ENCODE results near the gene CCDC33.

Gene CCDC33

GRCh38 chr15:74229686-74230085 lies 6.4 kb upstream of the CCDC33 start:
- no peak for DNase-seq (ENCODE audit: low read depth)

GRCh38 chr15:74231475-74231874 lies 4.7 kb upstream of the CCDC33 start:
- DNase-seq (ENCODE audit: low read depth) = no peak

GRCh38 chr15:74233373-74233772 lies 2.8 kb upstream of the CCDC33 start:
- no peak for DNase-seq (ENCODE audit: low read depth)

GRCh38 chr15:74233851-74234597 lies 2.1 kb upstream of the CCDC33 start:
- no peak for DNase-seq (ENCODE audit: low read depth)

- DNase-seq (ENCODE audit: low read depth) = no peak
Observed at GRCh38 chr15:74234598-74234875, 1.6 kb upstream of the CCDC33 start.

- DNase-seq (ENCODE audit: low read depth) = no peak
Observed at GRCh38 chr15:74239051-74239705, 3.1 kb downstream of the CCDC33 start.

GRCh38 chr15:74240002-74240568 lies 4.0 kb downstream of the CCDC33 start:
- peak; percentile 93 for DNase-seq (ENCODE audit: low read depth)

- DNase-seq (ENCODE audit: low read depth) = no peak
Observed at GRCh38 chr15:74240897-74241614, 4.9 kb downstream of the CCDC33 start.

GRCh38 chr15:74242441-74243185 lies 6.5 kb downstream of the CCDC33 start:
- DNase-seq (ENCODE audit: low read depth) = peak; percentile 52

GRCh38 chr15:74243431-74243830 lies 7.3 kb downstream of the CCDC33 start:
- no peak for DNase-seq (ENCODE audit: low read depth)

GRCh38 chr15:74244822-74245341 lies 8.8 kb downstream of the CCDC33 start:
- no peak for DNase-seq (ENCODE audit: low read depth)

GRCh38 chr15:74245342-74245931 lies 9.3 kb downstream of the CCDC33 start:
- DNase-seq (ENCODE audit: low read depth) = no peak

- no peak for DNase-seq (ENCODE audit: low read depth)
Observed at GRCh38 chr15:74250266-74250665, 14.1 kb downstream of the CCDC33 start.

- no peak for DNase-seq (ENCODE audit: low read depth)
Observed at GRCh38 chr15:74251131-74251811, 15.1 kb downstream of the CCDC33 start.

- DNase-seq (ENCODE audit: low read depth) = no peak
Observed at GRCh38 chr15:74252291-74252690, 16.2 kb downstream of the CCDC33 start.

- DNase-seq (ENCODE audit: low read depth) = no peak
Observed at GRCh38 chr15:74252721-74253120, 16.6 kb downstream of the CCDC33 start.

- DNase-seq (ENCODE audit: low read depth) = no peak
Observed at GRCh38 chr15:74253211-74253921, 17.2 kb downstream of the CCDC33 start.

GRCh38 chr15:74257105-74257504 lies 21.0 kb downstream of the CCDC33 start:
- DNase-seq (ENCODE audit: low read depth) = no peak

- DNase-seq (ENCODE audit: low read depth) = no peak
Observed at GRCh38 chr15:74257623-74258022, 21.5 kb downstream of the CCDC33 start.
